ENCODE measurements around the gene TSPAN33. TPM values are rescaled to one million over a fixed set of nuclear protein-coding genes. Genes with fewer than 3 reads are reported as not detected.
"Not testable (repeated sequence)": the region's sequence is repeated elsewhere in the genome, so short reads cannot be mapped to it uniquely, and the experiment has no call there.

The TSPAN33 gene
- polyA plus RNA-seq, 1 donor, result 61.0 TPM

- no peak for DNase-seq
Measured at GRCh38 chr7:129205987-129206785, 61.7 kb downstream of the TSPAN33 start.

GRCh38 chr7:129208667-129209066 lies 64.2 kb downstream of the TSPAN33 start:
- DNase-seq, result no peak

GRCh38 chr7:129209067-129209926 lies 64.8 kb downstream of the TSPAN33 start:
- DNase-seq, result no peak

- no peak for DNase-seq
Measured at GRCh38 chr7:129210256-129210988, 65.9 kb downstream of the TSPAN33 start.

- DNase-seq, result no peak
Measured at GRCh38 chr7:129210989-129211312, 66.4 kb downstream of the TSPAN33 start.

GRCh38 chr7:129212126-129212525 lies 67.6 kb downstream of the TSPAN33 start:
- no peak for DNase-seq

GRCh38 chr7:129212596-129212995 lies 68.1 kb downstream of the TSPAN33 start:
- no peak for DNase-seq

- no peak for DNase-seq
Measured at GRCh38 chr7:129213828-129214227, 69.3 kb downstream of the TSPAN33 start.

GRCh38 chr7:129215691-129216090 lies 71.2 kb downstream of the TSPAN33 start:
- DNase-seq, result not testable (repeated sequence)

- not testable (repeated sequence) for DNase-seq
Measured at GRCh38 chr7:129216101-129216715, 71.7 kb downstream of the TSPAN33 start.

- not testable (repeated sequence) for DNase-seq
Measured at GRCh38 chr7:129216821-129217416, 72.4 kb downstream of the TSPAN33 start.

- DNase-seq, result peak; percentile 86
Measured at GRCh38 chr7:129218514-129219062, 74.1 kb downstream of the TSPAN33 start.

GRCh38 chr7:129219166-129219565 lies 74.7 kb downstream of the TSPAN33 start:
- DNase-seq, result not testable (repeated sequence)

Other genes starting within 250 kb of the TSPAN33 start
- 21.6 TPM for gene KCP, start 234.0 kb upstream of the TSPAN33 start, polyA plus RNA-seq (ENCODE audit: insufficient read length)
- 8.3 TPM for gene IRF5, start 206.8 kb upstream of the TSPAN33 start, polyA plus RNA-seq (ENCODE audit: insufficient read length)
- gene TNPO3, start 89.6 kb upstream of the TSPAN33 start, polyA plus RNA-seq (ENCODE audit: insufficient read length), result 52.1 TPM
- gene SMO, start 43.9 kb downstream of the TSPAN33 start, polyA plus RNA-seq (ENCODE audit: insufficient read length), result 111 TPM
- gene AHCYL2, start 80.3 kb downstream of the TSPAN33 start, polyA plus RNA-seq (ENCODE audit: insufficient read length), result 35.7 TPM

Data from left kidney (tissue), 2 donors.